NT2/D1 (cell line): ENCODE results near the gene NDE1.
"Not testable (repeated sequence)": the region's sequence is repeated elsewhere in the genome, so short reads cannot be mapped to it uniquely, and the experiment has no call there.

Source experiments
- DNase-seq: peaks from one replicate; pipeline ENCODE4 v3.0.0-alpha.2; 2011; ENCODE audit warnings: low read depth, low spot score
- H3K27me3 ChIP-seq: 2 replicates; pipeline ENCODE4 v1.6.0; 2011; ENCODE audit warnings: mild to moderate bottlenecking; ENCODE audit not compliant: insufficient read length, insufficient read depth
- H3K36me3 ChIP-seq: 2 replicates; pipeline ENCODE4 v1.6.1; 2011; ENCODE audit warnings: mild to moderate bottlenecking, low read length, mixed read lengths; ENCODE audit not compliant: insufficient read depth, insufficient read length
- H3K4me1 ChIP-seq: 2 replicates; pipeline ENCODE4 v1.5.1; 2011; ENCODE audit not compliant: insufficient read depth, insufficient read length
- H3K4me3 ChIP-seq: 2 replicates; pipeline ENCODE4 v1.5.1; 2011; ENCODE audit warnings: low read depth; ENCODE audit not compliant: insufficient read length
- H3K9ac ChIP-seq: 2 replicates; pipeline ENCODE4 v1.6.0; 2011; ENCODE audit warnings: low read depth; ENCODE audit not compliant: insufficient read length
- H3K9me3 ChIP-seq: 2 replicates; pipeline ENCODE4 v1.5.1; 2011; ENCODE audit warnings: mild to moderate bottlenecking, low read length; ENCODE audit not compliant: insufficient read depth
- SUZ12 ChIP-seq: IDR thresholded peaks from 2 replicates; pipeline ENCODE4 v1.6.1; 2011; ENCODE audit not compliant: insufficient read length, insufficient read depth; ENCODE audit errors: extremely low read depth
- YY1 ChIP-seq: IDR thresholded peaks from 2 replicates; pipeline ENCODE4 v1.6.1; 2011; ENCODE audit not compliant: insufficient read length, insufficient read depth
- ZNF274 ChIP-seq: IDR thresholded peaks from 2 replicates; pipeline ENCODE4 v1.6.1; 2011; ENCODE audit warnings: mild to moderate bottlenecking, low read depth, low read length

The NDE1 gene

DNA sequence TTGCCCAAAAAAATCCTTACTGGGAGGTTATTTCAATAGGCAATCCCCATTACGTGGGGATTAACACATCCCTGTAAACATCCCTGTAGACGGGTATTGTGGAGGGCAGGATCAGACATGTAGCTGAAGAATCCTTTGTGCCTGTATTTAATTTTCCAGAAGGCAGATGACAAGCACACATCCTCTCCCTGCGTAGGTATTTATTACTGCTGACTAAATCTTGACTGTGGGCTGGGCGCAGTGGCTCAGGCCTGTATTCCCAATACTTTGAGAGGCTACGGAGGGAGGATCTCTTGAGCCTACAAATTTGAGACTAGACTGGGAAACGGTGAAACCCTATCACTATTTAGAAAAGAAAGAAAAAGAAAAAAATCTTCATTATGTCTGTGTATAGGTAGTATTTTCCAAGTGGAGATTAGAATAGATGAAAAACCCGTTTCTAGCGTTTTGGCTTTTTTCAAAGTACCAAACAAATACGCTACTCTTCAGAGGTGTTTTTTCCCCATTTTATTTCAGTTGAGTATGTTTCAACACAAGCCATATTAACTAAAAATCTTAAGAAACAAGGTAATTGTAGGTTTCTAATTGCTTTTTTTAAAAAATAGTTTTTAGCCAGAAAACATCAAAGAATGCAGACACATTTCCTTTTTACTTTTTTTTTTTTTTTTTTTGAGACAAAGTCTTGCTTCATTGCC lies 5.6 kb upstream of the NDE1 start:
- Histone ChIP-seq H3K9me3 (no peaks in the 10 kb centered on the region), H3K27me3 (no peaks in the 10 kb centered on the region), H3K4me1 (no peaks in the 10 kb centered on the region), H3K36me3 (peaks cover 2% of the 10 kb centered on the region), H3K9ac (peak overlapping the region; percentile 96), H3K4me3 (no peak overlapping the region)
- TF ChIP-seq ZNF274, result no peak
- no peak for TF ChIP-seq YY1
- no peak for TF ChIP-seq SUZ12
- DNase-seq, result no peak

DNA sequence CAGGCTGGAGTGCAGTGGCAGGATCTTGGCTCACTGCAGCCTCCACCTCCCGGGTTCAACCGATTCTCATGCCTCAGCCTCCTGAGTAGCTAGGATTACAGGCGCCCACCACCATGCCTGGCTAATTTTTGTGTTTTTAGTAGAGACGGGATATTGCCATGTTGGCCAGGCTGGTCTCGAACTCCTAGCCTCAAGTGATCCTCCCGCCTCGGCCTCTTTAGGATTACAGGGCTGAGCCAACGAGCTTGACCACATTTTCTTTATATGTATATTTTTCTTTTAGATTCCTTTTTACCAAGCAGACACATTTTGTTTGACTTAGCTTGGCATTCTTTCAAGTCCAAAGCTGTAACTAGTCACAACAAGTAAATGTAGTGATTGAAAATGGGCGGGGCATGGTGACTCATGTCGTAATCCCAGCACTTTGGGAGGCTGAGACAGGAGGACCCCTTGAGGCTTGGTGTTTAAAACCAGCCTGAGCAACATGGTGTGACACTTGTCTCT lies 5.0 kb upstream of the NDE1 start:
- H3K27me3 ChIP-seq, H3K36me3 ChIP-seq, H3K4me1 ChIP-seq, H3K9ac ChIP-seq, H3K9me3 ChIP-seq, DNase-seq, H3K4me3 ChIP-seq: not testable (repeated sequence)

DNA sequence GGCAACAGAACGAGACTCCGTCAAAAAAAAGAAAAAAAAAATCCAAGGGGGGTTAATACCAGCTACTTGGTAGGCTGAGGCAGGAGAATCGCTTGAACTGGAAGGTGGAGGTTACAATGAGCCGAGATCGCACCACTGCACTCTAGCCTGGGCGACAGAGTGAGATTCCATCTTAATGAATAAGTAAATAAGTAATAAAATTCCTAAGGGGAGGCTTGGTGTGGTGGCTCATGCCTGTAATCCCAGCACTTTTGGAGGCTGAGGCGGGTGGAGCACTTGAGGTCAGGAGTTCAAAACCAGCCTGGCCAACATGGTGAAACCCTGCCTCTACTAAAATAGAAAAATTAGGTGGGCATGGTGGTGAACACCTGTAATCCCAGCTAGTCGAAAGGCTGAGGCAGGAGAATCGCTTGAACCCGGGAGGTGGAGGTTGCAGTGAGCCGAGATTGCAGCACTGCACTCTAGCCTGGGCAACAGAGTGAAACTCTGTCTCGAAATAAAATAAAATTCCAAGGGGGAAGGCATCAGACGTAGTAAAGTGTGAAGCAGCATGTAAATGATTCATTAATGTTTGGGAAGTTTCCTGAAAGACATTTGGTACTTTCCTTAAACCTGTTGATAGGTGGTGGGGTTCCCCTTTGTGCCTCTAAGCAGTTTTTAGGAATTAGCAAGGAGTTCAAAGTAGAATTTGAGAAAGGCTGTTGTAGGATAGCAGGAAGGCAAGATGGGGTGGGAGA lies 3.3 kb upstream of the NDE1 start:
- H3K36me3 ChIP-seq, DNase-seq, H3K4me3 ChIP-seq, H3K27me3 ChIP-seq, H3K4me1 ChIP-seq, H3K9ac ChIP-seq, H3K9me3 ChIP-seq: not testable (repeated sequence)

DNA sequence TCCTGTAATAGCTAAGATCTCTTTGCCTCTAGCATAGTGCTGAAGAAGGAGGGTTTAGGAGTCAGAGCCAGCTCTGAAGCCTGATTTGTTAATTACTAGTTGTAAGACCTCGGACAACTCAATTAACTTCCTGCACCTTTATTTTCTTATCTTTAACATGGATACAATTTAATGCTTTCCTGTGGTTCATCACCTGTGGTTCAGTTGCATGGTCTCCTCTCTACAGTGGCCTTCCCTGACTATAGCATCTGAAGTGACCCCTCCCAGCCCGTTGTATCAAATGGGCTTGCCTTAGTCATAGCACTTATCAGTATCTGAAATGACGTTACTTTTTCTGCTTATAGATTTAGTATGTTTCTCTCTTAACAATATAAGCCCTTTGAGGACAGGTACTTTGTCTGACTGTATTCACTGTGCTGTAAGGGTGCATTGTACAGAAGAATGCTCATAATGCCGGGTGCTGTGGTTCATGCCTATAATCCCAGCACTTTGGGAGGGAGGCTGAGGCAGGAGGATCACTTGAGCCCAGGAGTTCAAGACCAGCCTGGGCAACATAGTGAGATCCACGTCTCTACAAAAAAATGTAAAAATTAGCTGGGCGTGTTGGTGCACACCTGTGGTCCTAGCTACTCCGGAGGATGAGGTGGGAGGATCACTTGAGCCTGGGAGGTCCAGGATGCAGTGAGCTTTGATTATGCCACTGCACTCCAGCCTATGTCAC lies 2.6 kb upstream of the NDE1 start:
- H3K9ac ChIP-seq, result no peak overlapping the region
- peaks cover 6% of the 10 kb centered on the region for H3K36me3 ChIP-seq
- H3K4me3 ChIP-seq, result no peak overlapping the region
- DNase-seq, result no peak
- TF ChIP-seq ZNF274 (no peak), YY1 (no peak), SUZ12 (no peak)
- H3K27me3 ChIP-seq, result no peaks in the 10 kb centered on the region
- no peaks in the 10 kb centered on the region for H3K9me3 ChIP-seq
- no peaks in the 10 kb centered on the region for H3K4me1 ChIP-seq

DNA sequence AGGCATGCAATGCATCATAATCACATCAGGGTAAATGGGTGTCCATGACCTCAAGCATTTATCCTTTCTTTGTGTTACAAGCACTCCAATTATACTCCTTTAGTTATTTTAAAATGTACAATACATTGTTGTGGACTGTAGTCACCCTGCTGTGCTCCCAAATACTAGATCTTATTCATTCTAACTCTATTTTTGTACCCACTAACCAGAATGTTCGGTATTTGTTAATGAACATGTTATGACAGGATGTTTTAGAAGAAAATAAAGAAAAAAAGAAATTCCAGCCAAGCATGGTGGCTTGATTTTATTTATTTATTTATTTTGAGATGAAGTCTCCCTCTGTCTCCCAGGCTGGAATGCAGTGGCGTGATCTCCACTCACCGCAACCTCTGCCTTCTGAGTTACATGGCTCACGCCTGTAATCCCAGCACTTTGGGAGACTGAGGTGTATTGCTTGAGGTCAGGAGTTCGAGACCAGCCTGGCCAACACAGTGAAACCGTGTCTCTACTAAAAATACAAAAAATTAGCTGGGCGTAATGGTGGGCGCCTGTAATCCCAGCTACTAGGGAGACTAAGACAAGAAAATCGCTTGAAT lies 1.8 kb upstream of the NDE1 start:
- Histone ChIP-seq H3K4me1 (no peaks in the 10 kb centered on the region), H3K9me3 (no peaks in the 10 kb centered on the region), H3K4me3 (no peak overlapping the region), H3K27me3 (no peaks in the 10 kb centered on the region), H3K9ac (no peak overlapping the region), H3K36me3 (peaks cover 7% of the 10 kb centered on the region)
- no peak for TF ChIP-seq ZNF274
- no peak for TF ChIP-seq SUZ12
- no peak for TF ChIP-seq YY1
- DNase-seq, result no peak

DNA sequence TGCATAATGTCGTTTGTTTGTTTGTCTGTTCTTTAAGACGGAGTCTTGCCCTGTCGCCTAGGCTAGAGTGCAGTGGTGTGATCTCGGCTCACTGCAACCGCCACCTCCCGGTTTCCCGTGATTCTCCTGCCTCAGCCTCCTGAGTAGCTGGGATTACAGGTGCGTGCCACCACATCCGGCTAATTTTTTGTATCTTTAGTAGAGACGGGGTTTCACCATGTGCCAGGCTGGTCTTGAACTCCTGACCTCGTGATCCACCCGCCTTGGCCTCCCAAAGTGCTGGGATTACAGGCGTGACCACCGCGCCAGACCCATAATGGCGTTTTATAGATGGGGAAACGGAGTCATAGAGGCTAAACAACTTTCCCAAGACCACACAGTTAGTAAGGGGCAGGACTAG lies 734 bp upstream of the NDE1 start:
- peak overlapping the region; percentile 58 for H3K9ac ChIP-seq
- not testable (repeated sequence) for H3K4me1 ChIP-seq, H3K36me3 ChIP-seq, DNase-seq, H3K27me3 ChIP-seq, H3K9me3 ChIP-seq
- H3K4me3 ChIP-seq, result peak overlapping the region; percentile 16

DNA sequence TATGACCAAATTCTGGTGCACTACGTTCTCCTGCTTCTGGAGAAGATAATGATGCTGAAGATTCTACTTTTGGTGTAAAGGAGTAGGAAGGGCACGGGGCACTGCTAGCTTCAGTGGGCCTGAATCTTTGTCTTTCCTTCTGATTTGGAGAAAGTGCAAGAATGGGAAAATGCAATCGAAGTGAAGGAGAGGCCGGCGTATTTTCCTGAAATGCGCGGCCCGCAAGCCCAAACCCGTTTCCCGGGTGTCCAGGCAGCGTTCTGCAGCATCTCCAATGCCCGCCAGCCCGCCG lies 372 bp upstream of the NDE1 start:
- no peak for DNase-seq
- Histone ChIP-seq H3K36me3 (peaks cover 10% of the 10 kb centered on the region), H3K4me3 (peak overlapping the region; percentile 16), H3K27me3 (no peaks in the 10 kb centered on the region), H3K9me3 (no peaks in the 10 kb centered on the region), H3K9ac (peak overlapping the region; percentile 58), H3K4me1 (no peaks in the 10 kb centered on the region)
- TF ChIP-seq YY1 (no peak), SUZ12 (no peak), ZNF274 (no peak)
